ENCODE results near the gene PROSER2.
A peak's percentile ranks its signal among the peaks of the same experiment; 100 is the strongest.

PROSER2 gene

GRCh38 chr10:11913079-11913641, 90.0 kb downstream of the PROSER2 start:
- Mint-ChIP-seq H3K36me3 (no peaks in the 10 kb centered on the region), H3K27ac (no peak overlapping the region), H3K27me3 (no peaks in the 10 kb centered on the region), H3K9me3 (no peaks in the 10 kb centered on the region), H3K4me1 (no peaks in the 10 kb centered on the region), H3K4me3 (no peak overlapping the region)

GRCh38 chr10:11918384-11918783, 95.2 kb downstream of the PROSER2 start:
- Mint-ChIP-seq H3K27ac (no peak overlapping the region), H3K36me3 (peaks cover 13% of the 10 kb centered on the region), H3K4me3 (no peak overlapping the region), H3K4me1 (no peaks in the 10 kb centered on the region), H3K27me3 (no peaks in the 10 kb centered on the region), H3K9me3 (no peaks in the 10 kb centered on the region)

- peaks cover 13% of the 10 kb centered on the region for H3K36me3 Mint-ChIP-seq
- no peaks in the 10 kb centered on the region for H3K4me1 Mint-ChIP-seq
- no peaks in the 10 kb centered on the region for H3K27me3 Mint-ChIP-seq
- H3K9me3 Mint-ChIP-seq = no peaks in the 10 kb centered on the region
- peak overlapping the region; percentile 8 for H3K27ac Mint-ChIP-seq
- no peak overlapping the region for H3K4me3 Mint-ChIP-seq
Measured at GRCh38 chr10:11919271-11919670, 96.1 kb downstream of the PROSER2 start.
